HFFc6 (cell line): Measurements from ENCODE around the gene SLC6A18. TPM values are rescaled to one million over a fixed set of nuclear protein-coding genes. Genes with fewer than 3 reads are reported as not detected.

Experiments used
- DNase-seq: peaks from one replicate; pipeline ENCODE4 v3.0.0-alpha.2; 2018
- H3K27ac Mint-ChIP-seq: 2 replicates; pipeline ENCODE4 v1.8.0; 2020; ENCODE audit warnings: mild to moderate bottlenecking, mixed read lengths
- H3K27me3 Mint-ChIP-seq: 2 replicates; pipeline ENCODE4 v1.8.0; 2021; ENCODE audit warnings: mild to moderate bottlenecking, moderate library complexity, mixed read lengths; ENCODE audit not compliant: insufficient read depth
- H3K36me3 Mint-ChIP-seq: 2 replicates; pipeline ENCODE4 v1.8.0; 2021; ENCODE audit warnings: low read depth, mixed read lengths
- H3K4me1 Mint-ChIP-seq: 2 replicates; pipeline ENCODE4 v1.8.0; 2020; ENCODE audit warnings: low read depth, mixed read lengths
- H3K4me3 Mint-ChIP-seq: 2 replicates; pipeline ENCODE4 v1.8.0; 2020; ENCODE audit warnings: mild to moderate bottlenecking, moderate library complexity, mixed read lengths
- H3K9me3 Mint-ChIP-seq: 2 replicates; pipeline ENCODE4 v1.8.0; 2020; ENCODE audit warnings: mild to moderate bottlenecking, mixed read lengths
- total RNA-seq, 6 experiments: library from RNA; stranded (reverse); fragmentation: NEBNext Ultra II Directional; extraction: Animal tissue kit (Norgen Biotek cat#: 25700); gene quantifications; 2 replicates in 1 of 6; 3 replicates in 5 of 6; pipeline ENCODE4 v1.2.3, GENCODE V29; 2021
- TF ChIP-seq, protein P1 (sequence below): fragments of 200-600 bp; sonication (generic); IDR thresholded peaks from 2 replicates; pipeline ENCODE4 v1.5.0; 2021; ENCODE audit warnings: antibody characterized with exemption, mild to moderate bottlenecking

The SLC6A18 gene
- total RNA-seq, 6 experiments from 2014 or later = not detected

DNA sequence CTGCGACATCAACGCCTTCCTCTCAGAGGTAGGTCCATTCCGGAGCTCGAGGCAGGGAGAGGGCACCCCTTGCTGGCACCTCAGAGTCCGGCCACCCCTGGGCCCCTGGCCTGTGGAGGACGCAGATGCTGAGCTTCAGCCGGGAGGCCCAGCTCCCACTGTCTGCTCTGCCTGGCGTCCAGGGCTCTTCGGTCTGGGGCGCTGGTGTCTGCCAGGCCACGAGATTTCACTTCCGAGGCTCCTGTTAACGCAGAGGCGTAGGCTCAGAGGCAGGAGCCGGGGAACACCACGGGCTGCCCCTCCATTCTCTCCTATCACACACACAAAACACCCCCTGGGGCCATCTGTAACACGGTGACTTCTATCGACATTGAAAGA is 8.3 kb upstream of the SLC6A18 start:
- Mint-ChIP-seq H3K27me3 (peaks cover 4% of the 10 kb centered on the region), H3K4me3 (no peak overlapping the region), H3K9me3 (peaks cover 18% of the 10 kb centered on the region), H3K27ac (no peak overlapping the region), H3K4me1 (no peaks in the 10 kb centered on the region), H3K36me3 (no peaks in the 10 kb centered on the region; the same call in none of the 2 replicates)
- no peak for DNase-seq
- TF ChIP-seq, protein P1, sequence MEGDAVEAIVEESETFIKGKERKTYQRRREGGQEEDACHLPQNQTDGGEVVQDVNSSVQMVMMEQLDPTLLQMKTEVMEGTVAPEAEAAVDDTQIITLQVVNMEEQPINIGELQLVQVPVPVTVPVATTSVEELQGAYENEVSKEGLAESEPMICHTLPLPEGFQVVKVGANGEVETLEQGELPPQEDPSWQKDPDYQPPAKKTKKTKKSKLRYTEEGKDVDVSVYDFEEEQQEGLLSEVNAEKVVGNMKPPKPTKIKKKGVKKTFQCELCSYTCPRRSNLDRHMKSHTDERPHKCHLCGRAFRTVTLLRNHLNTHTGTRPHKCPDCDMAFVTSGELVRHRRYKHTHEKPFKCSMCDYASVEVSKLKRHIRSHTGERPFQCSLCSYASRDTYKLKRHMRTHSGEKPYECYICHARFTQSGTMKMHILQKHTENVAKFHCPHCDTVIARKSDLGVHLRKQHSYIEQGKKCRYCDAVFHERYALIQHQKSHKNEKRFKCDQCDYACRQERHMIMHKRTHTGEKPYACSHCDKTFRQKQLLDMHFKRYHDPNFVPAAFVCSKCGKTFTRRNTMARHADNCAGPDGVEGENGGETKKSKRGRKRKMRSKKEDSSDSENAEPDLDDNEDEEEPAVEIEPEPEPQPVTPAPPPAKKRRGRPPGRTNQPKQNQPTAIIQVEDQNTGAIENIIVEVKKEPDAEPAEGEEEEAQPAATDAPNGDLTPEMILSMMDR = no peak

DNA sequence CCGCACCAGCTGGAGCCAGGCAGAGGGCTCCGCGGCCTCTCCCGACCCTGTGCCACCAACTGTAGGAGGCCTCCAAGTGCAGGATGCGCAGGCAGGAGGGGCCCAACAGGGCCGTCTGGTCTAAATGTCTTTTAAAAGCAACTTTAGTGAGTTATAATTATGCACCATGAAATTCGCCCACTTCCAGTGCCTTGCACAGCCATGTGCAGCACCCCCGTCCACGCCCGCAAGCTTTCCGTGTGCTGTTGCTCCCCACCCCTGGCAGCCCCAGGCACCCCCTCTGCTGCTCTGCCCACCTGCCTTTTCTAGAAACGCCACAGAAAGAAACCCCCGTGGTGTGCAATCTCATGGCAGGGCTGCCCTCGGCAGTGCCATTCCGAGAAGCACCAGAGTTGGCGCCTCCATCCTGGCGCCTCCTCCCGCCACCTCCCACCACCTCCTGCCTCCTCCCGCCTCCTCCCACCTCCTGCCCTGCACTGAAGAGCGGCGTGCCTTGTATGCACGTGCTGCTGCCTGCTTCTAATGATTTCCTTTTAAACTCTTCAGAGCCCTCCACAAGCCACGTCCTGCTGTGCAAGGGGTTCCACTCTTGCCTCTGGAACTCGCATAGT is 7.5 kb upstream of the SLC6A18 start:
- Mint-ChIP-seq H3K9me3 (peaks cover 21% of the 10 kb centered on the region), H3K36me3 (no peaks in the 10 kb centered on the region; the same call in none of the 2 replicates), H3K27ac (no peak overlapping the region), H3K4me3 (no peak overlapping the region), H3K27me3 (peaks cover 4% of the 10 kb centered on the region), H3K4me1 (no peaks in the 10 kb centered on the region)
- DNase-seq = no peak
- TF ChIP-seq, protein P1 = no peak

DNA sequence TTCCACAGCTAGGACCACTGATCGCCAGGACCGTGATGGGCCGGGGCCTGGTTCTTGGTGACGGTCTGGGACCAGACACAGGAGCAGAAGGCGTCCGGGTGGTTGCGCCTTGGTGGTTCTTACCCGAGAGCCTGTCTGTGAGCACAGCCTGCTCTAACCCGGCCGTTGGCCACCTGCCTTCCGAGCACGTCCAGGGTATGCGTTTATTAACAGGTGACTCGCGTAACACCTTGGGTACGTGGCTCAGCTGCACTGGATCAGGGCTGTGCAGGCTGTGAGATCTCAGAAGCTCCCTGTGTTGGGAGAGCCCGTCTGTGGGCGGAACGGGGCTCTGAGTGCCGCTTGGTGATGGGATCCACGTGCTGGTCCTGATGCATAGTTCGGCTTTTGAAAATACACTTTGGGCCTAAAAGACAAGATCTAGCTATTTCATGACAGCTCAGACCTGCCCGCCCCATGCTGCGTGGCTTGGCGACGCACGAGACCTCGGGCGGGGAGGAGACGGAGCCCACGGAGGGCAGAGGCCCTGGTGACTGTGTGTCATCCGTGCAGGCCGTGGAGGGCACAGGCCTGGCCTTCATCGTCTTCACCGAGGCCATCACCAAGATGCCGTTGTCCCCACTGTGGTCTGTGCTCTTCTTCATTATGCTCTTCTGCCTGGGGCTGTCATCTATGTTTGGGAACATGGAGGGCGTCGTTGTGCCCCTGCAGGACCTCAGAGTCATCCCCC is 6.7 kb upstream of the SLC6A18 start:
- H3K27ac Mint-ChIP-seq = no peak overlapping the region
- H3K27me3 Mint-ChIP-seq = peaks cover 4% of the 10 kb centered on the region
- no peaks in the 10 kb centered on the region; the same call in none of the 2 replicates for H3K36me3 Mint-ChIP-seq
- H3K9me3 Mint-ChIP-seq = peaks cover 19% of the 10 kb centered on the region
- TF ChIP-seq, protein P1 = no peak
- no peak for DNase-seq
- no peaks in the 10 kb centered on the region for H3K4me1 Mint-ChIP-seq
- H3K4me3 Mint-ChIP-seq = no peak overlapping the region

DNA sequence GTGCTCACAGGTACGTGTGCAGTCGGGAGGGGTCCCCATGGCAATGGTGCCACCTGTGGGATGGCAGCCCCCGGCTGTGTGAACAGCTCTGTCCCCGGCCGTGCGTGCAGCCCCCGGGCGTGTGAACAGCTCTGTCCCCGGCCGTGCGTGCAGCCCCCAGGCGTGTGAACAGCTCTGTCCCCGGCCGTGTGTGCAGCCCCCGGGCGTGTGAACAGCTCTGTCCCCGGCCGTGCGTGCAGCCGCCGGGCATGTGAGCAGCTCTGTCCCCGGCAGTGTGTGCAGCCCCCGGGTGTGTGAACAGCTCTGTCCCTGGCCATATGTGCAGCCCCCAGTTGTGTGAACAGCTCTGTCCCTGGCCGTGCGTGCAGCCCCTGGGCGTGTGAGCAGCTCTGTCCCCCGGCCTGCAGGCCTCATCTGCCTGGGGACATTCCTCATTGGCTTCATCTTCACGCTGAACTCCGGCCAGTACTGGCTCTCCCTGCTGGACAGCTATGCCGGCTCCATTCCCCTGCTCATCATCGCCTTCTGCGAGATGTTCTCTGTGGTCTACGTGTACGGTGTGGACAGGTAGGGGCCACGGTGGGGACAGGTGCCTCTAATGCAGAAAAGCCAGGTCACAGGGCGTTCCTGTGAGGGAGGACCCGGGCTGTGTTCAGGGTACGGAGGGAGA is 5.9 kb upstream of the SLC6A18 start:
- no peaks in the 10 kb centered on the region for H3K4me1 Mint-ChIP-seq

DNA sequence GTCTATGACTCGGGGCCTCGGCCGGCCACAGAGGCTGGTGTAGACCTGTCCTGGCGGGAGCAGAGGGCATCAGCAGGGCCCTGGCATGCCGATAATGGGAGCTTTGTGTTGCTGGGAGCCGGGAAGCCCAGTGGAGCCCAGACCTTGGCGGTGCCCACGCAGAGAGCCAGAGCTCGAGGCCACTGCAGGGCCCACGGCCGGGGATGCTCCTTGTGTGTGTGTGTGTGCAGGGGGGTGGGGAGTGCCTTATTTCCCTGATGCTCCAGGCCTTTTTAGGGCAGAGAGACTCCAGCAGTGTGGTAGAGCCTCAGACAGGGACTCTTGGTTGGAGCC is 5.4 kb upstream of the SLC6A18 start:
- H3K4me1 Mint-ChIP-seq = no peaks in the 10 kb centered on the region
- H3K4me3 Mint-ChIP-seq = no peak overlapping the region
- peaks cover 7% of the 10 kb centered on the region for H3K27me3 Mint-ChIP-seq
- DNase-seq = no peak
- TF ChIP-seq, protein P1 = no peak
- H3K36me3 Mint-ChIP-seq = no peaks in the 10 kb centered on the region; the same call in none of the 2 replicates
- no peak overlapping the region for H3K27ac Mint-ChIP-seq
- peaks cover 26% of the 10 kb centered on the region for H3K9me3 Mint-ChIP-seq

More for the DNA sequence above, 5.9 kb upstream of the SLC6A18 start:
- TF ChIP-seq, protein P1 = no peak
- Mint-ChIP-seq H3K27ac (no peak overlapping the region), H3K9me3 (peaks cover 24% of the 10 kb centered on the region), H3K4me3 (no peak overlapping the region), H3K36me3 (no peaks in the 10 kb centered on the region; the same call in none of the 2 replicates), H3K27me3 (peaks cover 4% of the 10 kb centered on the region)
- no peak for DNase-seq
